ENCODE data around the gene TMEM91.

TMEM91 gene

DNA sequence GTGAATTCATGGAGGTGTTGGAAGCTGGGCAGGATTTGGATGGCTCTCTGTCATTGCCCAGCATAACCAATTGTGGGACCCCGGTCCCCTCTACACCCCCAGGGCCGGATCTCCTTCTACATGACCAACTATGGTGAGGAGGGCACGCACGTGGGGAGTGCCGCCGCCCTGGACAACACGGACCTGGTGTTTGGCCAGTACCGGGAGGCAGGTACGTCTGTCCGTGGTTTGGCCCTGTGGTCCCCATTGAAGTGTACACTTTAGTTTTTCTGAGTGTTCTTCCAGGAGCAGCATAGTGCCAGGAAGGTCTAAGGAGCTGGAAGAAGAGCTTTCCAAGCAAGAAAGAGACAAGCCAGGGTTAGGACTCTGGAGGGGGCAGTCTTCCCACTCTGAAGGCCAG, 37.6 kb downstream of the TMEM91 start:
- no peak for DNase-seq (ENCODE audit: low read depth)
- no peak overlapping the region for H3K4me3 ChIP-seq (ENCODE audit: control insufficient read depth, low read depth, low read length)
- TF ChIP-seq CTCF (IDR thresholded peaks at IDR 0.05; ENCODE audit: control insufficient read depth, insufficient read depth, low read depth, low read length, missing control alignments), result no peak

- TF ChIP-seq CTCF (IDR thresholded peaks at IDR 0.05; ENCODE audit: control insufficient read depth, insufficient read depth, low read depth, low read length, missing control alignments), result no peak
Observed at GRCh38 chr19:41414461-41414860, 38.1 kb downstream of the TMEM91 start.

GRCh38 chr19:41415154-41415571, 38.8 kb downstream of the TMEM91 start:
- TF ChIP-seq CTCF (IDR thresholded peaks at IDR 0.05; ENCODE audit: control insufficient read depth, insufficient read depth, low read depth, low read length, missing control alignments), result no peak
- no peak overlapping the region for H3K4me3 ChIP-seq (ENCODE audit: control insufficient read depth, low read depth, low read length)
- DNase-seq (ENCODE audit: low read depth), result no peak

More at GRCh38 chr19:41414461-41414860, 38.1 kb downstream of the TMEM91 start:
- H3K4me3 ChIP-seq (ENCODE audit: control insufficient read depth, low read depth, low read length), result no peak overlapping the region
- no peak for DNase-seq (ENCODE audit: low read depth)

DNA sequence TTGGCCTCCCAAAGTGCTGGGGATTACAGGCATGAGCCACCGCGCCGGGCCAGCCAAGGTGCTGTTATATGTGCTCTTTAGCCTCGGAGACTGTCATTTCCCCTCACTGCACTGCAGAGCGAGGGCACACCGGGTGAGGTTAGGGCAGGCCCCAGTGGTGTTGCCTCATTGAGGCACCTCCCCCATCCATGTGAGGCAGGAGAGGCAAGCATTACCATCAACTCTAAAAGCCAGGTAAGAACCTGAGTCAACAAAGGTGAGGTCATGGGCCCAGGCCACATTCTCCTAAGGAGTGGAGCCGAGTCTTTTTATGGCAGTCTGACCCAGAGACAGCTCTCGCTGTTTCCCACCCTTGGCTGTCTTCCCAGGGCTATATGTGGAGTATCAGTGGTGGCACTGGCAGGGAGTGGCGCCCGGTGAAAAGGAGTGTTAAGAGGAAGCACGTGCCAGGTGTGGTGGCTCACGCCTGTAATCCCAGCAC, 39.9 kb downstream of the TMEM91 start:
- H3K4me3 ChIP-seq (ENCODE audit: control insufficient read depth, low read depth, low read length), result no peak overlapping the region
- no peak for TF ChIP-seq CTCF (IDR thresholded peaks at IDR 0.05; ENCODE audit: control insufficient read depth, insufficient read depth, low read depth, low read length, missing control alignments)
- no peak for DNase-seq (ENCODE audit: low read depth)

DNA sequence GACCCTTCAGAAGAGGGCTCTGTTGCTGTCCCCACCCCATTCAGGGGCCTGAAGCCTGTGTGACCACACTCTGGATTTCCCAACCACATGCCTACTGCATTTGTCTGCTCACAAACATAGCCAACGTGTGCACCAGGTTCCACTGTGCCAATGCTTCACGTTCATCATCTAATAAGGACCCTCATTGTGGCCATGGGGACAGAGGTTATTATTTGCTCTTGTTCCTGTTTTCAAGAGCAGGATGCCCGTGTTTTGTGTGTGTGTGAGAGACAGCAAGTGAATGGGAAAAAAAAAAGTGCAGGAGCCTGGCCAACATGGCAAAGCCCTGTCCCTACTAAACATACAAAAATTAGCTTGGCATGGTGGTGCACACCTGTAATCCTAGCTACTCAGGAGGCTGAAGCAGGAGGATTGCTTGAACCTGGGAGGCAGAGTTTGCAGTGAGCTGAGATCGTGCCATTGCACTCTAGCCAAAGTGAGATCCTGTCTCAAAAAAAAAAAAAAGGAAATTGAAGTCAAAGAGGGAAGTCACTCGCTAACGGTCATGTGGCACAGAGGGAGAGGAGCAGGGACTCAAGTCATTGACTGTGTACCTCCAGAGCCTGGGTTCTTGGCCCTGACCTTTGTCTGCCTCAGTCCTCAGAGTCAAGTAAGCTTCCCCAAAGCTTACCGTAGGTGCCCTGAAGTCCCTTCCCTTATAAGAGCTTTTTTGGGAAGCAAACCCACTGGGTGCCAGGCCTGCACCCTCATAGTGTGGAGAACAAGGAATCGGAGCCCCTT, 44.0 kb downstream of the TMEM91 start:
- H3K4me3 ChIP-seq (ENCODE audit: control insufficient read depth, low read depth, low read length), result no peak overlapping the region
- no peak for DNase-seq (ENCODE audit: low read depth)
- no peak for TF ChIP-seq CTCF (IDR thresholded peaks at IDR 0.05; ENCODE audit: control insufficient read depth, insufficient read depth, low read depth, low read length, missing control alignments)

GRCh38 chr19:41421314-41421713, 45.0 kb downstream of the TMEM91 start:
- TF ChIP-seq CTCF (IDR thresholded peaks at IDR 0.05; ENCODE audit: control insufficient read depth, insufficient read depth, low read depth, low read length, missing control alignments), result no peak
- DNase-seq (ENCODE audit: low read depth), result no peak
- no peak overlapping the region for H3K4me3 ChIP-seq (ENCODE audit: control insufficient read depth, low read depth, low read length)

Measured in AG09309 (cell line).